BLaER1 (cell line): ENCODE measurements around the gene COCH.
A peak's percentile ranks its signal among the peaks of the same experiment; 100 is the strongest.

Source experiments
- H3K27ac ChIP-seq: shearing (Covaris generic); formaldehyde crosslinking; 2 replicates; pipeline ENCODE4 v1.8.1; 2022
- H3K27me3 ChIP-seq: shearing (Covaris generic); formaldehyde crosslinking; 2 replicates; pipeline ENCODE4 v1.8.1; 2022
- H3K36me3 ChIP-seq: shearing (Covaris generic); formaldehyde crosslinking; 2 replicates; pipeline ENCODE4 v1.8.1; 2022
- H3K4me1 ChIP-seq: shearing (Covaris generic); formaldehyde crosslinking; 2 replicates; pipeline ENCODE4 v1.8.1; 2022
- H3K4me2 ChIP-seq: shearing (Covaris generic); formaldehyde crosslinking; 2 replicates; pipeline ENCODE4 v1.8.1; 2022
- H3K4me3 ChIP-seq: shearing (Covaris generic); formaldehyde crosslinking; 2 replicates; pipeline ENCODE4 v1.8.1; 2022
- H3K9ac ChIP-seq: shearing (Covaris generic); formaldehyde crosslinking; 2 replicates; pipeline ENCODE4 v1.8.1; 2022
- H3K9me3 ChIP-seq: shearing (Covaris generic); formaldehyde crosslinking; 2 replicates; pipeline ENCODE4 v1.8.1; 2022
- H4K20me1 ChIP-seq: shearing (Covaris generic); formaldehyde crosslinking; 2 replicates; pipeline ENCODE4 v1.8.1; 2022
- Cebpa-rat ChIP-seq: shearing (Covaris generic); IDR thresholded peaks from 2 replicates; pipeline ENCODE4 v1.8.1; 2022

Gene COCH

GRCh38 chr14:30874120-30874998 lies at the start of gene COCH:
Gene COCH (plus strand): TSS chr14:30874559. CDS start chr14:30874939, 380 bp downstream.
- H3K27me3 ChIP-seq, result no peaks in the 10 kb centered on the region
- H3K9ac ChIP-seq, result peak within 1 kb of the TSS; percentile 92
- H3K27ac ChIP-seq, result peak within 1 kb of the TSS; percentile 92
- H4K20me1 ChIP-seq, result no peaks in the 10 kb centered on the region; the same call in 1 of the 2 replicates
- H3K4me2 ChIP-seq, result peak within 1 kb of the TSS; percentile 94
- peaks cover 21% of the 10 kb centered on the region for H3K36me3 ChIP-seq
- peak within 1 kb of the TSS; percentile 88 for H3K4me3 ChIP-seq
- no peaks in the 10 kb centered on the region for H3K9me3 ChIP-seq
- TF ChIP-seq Cebpa-rat, result no peak
- peaks cover 24% of the 10 kb centered on the region for H3K4me1 ChIP-seq

GRCh38 chr14:30826070-30826469 lies 48.3 kb upstream of the COCH start:
- peaks cover 15% of the 10 kb centered on the region for H3K9me3 ChIP-seq
- no peak overlapping the region for H3K4me3 ChIP-seq
- no peak overlapping the region for H3K27ac ChIP-seq
- no peaks in the 10 kb centered on the region for H3K27me3 ChIP-seq
- H3K9ac ChIP-seq, result no peak overlapping the region
- no peaks in the 10 kb centered on the region for H4K20me1 ChIP-seq
- H3K36me3 ChIP-seq, result no peaks in the 10 kb centered on the region
- no peak for TF ChIP-seq Cebpa-rat
- no peak overlapping the region for H3K4me2 ChIP-seq
- H3K4me1 ChIP-seq, result no peaks in the 10 kb centered on the region

GRCh38 chr14:30829853-30830252 lies 44.5 kb upstream of the COCH start:
- no peak overlapping the region for H3K27ac ChIP-seq
- no peaks in the 10 kb centered on the region for H3K36me3 ChIP-seq
- peaks cover 34% of the 10 kb centered on the region for H3K9me3 ChIP-seq
- no peak overlapping the region for H3K4me2 ChIP-seq
- no peaks in the 10 kb centered on the region for H3K4me1 ChIP-seq
- no peak for TF ChIP-seq Cebpa-rat
- no peaks in the 10 kb centered on the region for H3K27me3 ChIP-seq
- H4K20me1 ChIP-seq, result no peaks in the 10 kb centered on the region
- no peak overlapping the region for H3K4me3 ChIP-seq
- no peak overlapping the region for H3K9ac ChIP-seq

- no peak overlapping the region for H3K9ac ChIP-seq
- peaks cover 26% of the 10 kb centered on the region for H3K9me3 ChIP-seq
- H3K4me1 ChIP-seq, result no peaks in the 10 kb centered on the region
- H4K20me1 ChIP-seq, result no peaks in the 10 kb centered on the region
- H3K4me3 ChIP-seq, result no peak overlapping the region
- H3K27ac ChIP-seq, result no peak overlapping the region
- H3K27me3 ChIP-seq, result no peaks in the 10 kb centered on the region
- no peak for TF ChIP-seq Cebpa-rat
- H3K36me3 ChIP-seq, result no peaks in the 10 kb centered on the region
- H3K4me2 ChIP-seq, result no peak overlapping the region
These were observed 40.0 kb upstream of the COCH start for GRCh38 chr14:30834353-30834752.

GRCh38 chr14:30838351-30838750 lies 36.0 kb upstream of the COCH start:
- Histone ChIP-seq H3K4me2 (no peak overlapping the region), H3K27ac (no peak overlapping the region), H3K9me3 (peaks cover 20% of the 10 kb centered on the region), H3K4me1 (no peaks in the 10 kb centered on the region), H3K9ac (no peak overlapping the region), H3K27me3 (no peaks in the 10 kb centered on the region), H3K4me3 (no peak overlapping the region), H4K20me1 (no peaks in the 10 kb centered on the region), H3K36me3 (no peaks in the 10 kb centered on the region)
- no peak for TF ChIP-seq Cebpa-rat

- Histone ChIP-seq H3K36me3 (no peaks in the 10 kb centered on the region), H3K4me3 (no peak overlapping the region), H4K20me1 (no peaks in the 10 kb centered on the region), H3K9ac (no peak overlapping the region), H3K9me3 (peaks cover 3% of the 10 kb centered on the region), H3K4me2 (no peak overlapping the region), H3K4me1 (no peaks in the 10 kb centered on the region), H3K27me3 (no peaks in the 10 kb centered on the region), H3K27ac (no peak overlapping the region)
- TF ChIP-seq Cebpa-rat, result no peak
These were observed 34.1 kb upstream of the COCH start for GRCh38 chr14:30840086-30840779.

- Histone ChIP-seq H3K27ac (no peak overlapping the region), H3K4me3 (no peak overlapping the region), H3K27me3 (no peaks in the 10 kb centered on the region), H3K9me3 (no peaks in the 10 kb centered on the region), H3K9ac (no peak overlapping the region), H3K36me3 (no peaks in the 10 kb centered on the region), H4K20me1 (no peaks in the 10 kb centered on the region), H3K4me2 (no peak overlapping the region), H3K4me1 (no peaks in the 10 kb centered on the region)
- TF ChIP-seq Cebpa-rat, result no peak
These were observed 31.9 kb upstream of the COCH start for GRCh38 chr14:30842431-30842830.

- H3K27ac ChIP-seq, result no peak overlapping the region
- no peaks in the 10 kb centered on the region for H3K4me1 ChIP-seq
- H3K9me3 ChIP-seq, result no peaks in the 10 kb centered on the region
- H3K4me3 ChIP-seq, result no peak overlapping the region
- no peak overlapping the region for H3K4me2 ChIP-seq
- H3K9ac ChIP-seq, result no peak overlapping the region
- no peaks in the 10 kb centered on the region for H3K36me3 ChIP-seq
- peak; percentile 24; the same call in 1 of the 2 replicates for TF ChIP-seq Cebpa-rat
- no peaks in the 10 kb centered on the region for H4K20me1 ChIP-seq
- no peaks in the 10 kb centered on the region for H3K27me3 ChIP-seq
These were observed 25.7 kb upstream of the COCH start for GRCh38 chr14:30848449-30849240.

- TF ChIP-seq Cebpa-rat, result no peak
These were observed 25.0 kb upstream of the COCH start for GRCh38 chr14:30849354-30849753.

More at GRCh38 chr14:30849354-30849753, 25.0 kb upstream of the COCH start:
- Histone ChIP-seq H3K27ac (no peak overlapping the region), H3K9me3 (no peaks in the 10 kb centered on the region), H3K4me3 (no peak overlapping the region), H3K27me3 (no peaks in the 10 kb centered on the region), H3K4me1 (no peaks in the 10 kb centered on the region), H3K4me2 (no peak overlapping the region), H3K36me3 (no peaks in the 10 kb centered on the region), H3K9ac (no peak overlapping the region), H4K20me1 (no peaks in the 10 kb centered on the region)
